Measurements from ENCODE around the gene AQP5. TPM values are rescaled to one million over a fixed set of nuclear protein-coding genes. Genes with fewer than 3 reads are reported as not detected.
"Not testable (repeated sequence)": the region's sequence is repeated elsewhere in the genome, so short reads cannot be mapped to it uniquely, and the experiment has no call there.

The AQP5 gene
- total and polyA plus RNA-seq, 5 donors, result 2.0 to 7.0 (median 3.3) TPM

DNA sequence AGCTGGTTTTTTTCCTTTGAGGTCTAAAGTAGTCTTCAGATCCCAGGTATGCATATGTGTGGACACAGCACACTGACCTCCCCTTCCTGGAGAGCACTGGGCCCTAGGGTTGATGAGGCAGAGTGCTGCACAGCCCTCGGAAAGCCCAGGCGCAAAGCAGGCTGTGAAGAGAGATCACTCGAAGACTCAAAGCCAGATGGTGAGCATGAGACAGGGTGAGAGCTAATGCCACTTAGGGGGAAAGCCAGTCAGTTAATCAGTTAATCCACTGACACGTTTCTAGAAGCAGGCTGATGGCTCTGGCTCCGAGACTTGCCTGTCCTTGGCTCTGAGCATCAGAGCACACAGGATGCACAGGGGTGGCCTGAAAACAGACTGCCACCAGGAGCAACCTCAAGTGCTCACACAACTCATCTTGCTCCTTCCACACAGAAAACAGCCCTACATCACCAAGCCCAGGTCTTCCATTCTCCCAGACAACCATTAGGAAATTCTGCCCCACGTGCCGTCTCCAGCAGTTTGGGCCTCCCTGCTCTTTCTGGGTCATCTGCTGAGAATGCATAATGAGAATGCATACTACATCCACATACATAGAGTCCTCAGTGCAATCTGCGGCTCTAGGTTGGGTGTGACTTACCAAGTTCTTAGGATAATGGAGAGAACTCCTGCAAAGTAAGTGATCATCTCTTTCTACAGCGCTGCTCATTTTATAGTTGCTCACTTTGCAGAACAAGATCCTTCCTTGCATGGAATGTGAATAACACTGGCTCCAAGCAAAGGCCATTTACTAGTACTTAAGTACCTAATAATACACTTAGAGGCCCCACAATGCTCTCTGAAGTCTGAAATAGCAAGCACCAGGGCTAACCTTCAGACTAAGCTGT, 23.0 kb downstream of the AQP5 start:
- H3K4me1 ChIP-seq (ENCODE audit: control insufficient read depth, insufficient read depth, low read length), result peaks cover 3% of the 10 kb centered on the region
- H3K9me3 ChIP-seq (ENCODE audit: control insufficient read depth, low read length), result no peaks in the 10 kb centered on the region
- no peak for DNase-seq
- no peak overlapping the region for H3K27ac ChIP-seq (ENCODE audit: low read length)
- WGBS, result 81% methylated on average over 9 of the region's 9 CpGs
- H3K27me3 ChIP-seq (ENCODE audit: control insufficient read depth, insufficient read depth), result no peaks in the 10 kb centered on the region
- no peak overlapping the region for H3K4me3 ChIP-seq (ENCODE audit: low read length)
- ATAC-seq, result peak in 1 of 2 donors; percentile 21
- intact Hi-C loops (cut with DNase I), result no loop called here

DNA sequence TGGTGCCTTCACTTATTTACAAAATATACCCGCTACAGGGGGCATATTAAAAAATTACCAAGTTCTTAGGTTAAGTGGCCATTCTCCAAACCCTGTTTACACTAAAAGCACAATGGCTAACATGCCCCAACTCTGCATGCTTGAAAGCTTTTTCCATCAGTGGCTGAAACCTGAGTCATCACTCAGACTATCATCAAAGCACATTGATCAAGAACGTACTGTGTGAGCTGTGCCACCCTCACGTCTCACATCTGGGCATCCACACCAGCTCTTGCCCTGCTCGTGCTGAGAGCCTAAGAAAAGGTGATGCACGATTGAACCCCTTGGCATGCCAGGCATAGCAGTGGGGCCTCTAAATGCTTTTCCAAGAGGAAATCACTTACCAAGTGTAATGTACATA, 24.3 kb downstream of the AQP5 start:
- no peak for DNase-seq
- peaks cover 3% of the 10 kb centered on the region for H3K4me1 ChIP-seq (ENCODE audit: control insufficient read depth, insufficient read depth, low read length)
- WGBS, result 92% methylated on average over 5 of the region's 5 CpGs
- H3K27me3 ChIP-seq (ENCODE audit: control insufficient read depth, insufficient read depth), result no peaks in the 10 kb centered on the region
- H3K9me3 ChIP-seq (ENCODE audit: control insufficient read depth, low read length), result no peaks in the 10 kb centered on the region
- ATAC-seq, result no peak
- intact Hi-C loops (cut with DNase I), result no loop called here
- no peak overlapping the region for H3K27ac ChIP-seq (ENCODE audit: low read length)
- no peak overlapping the region for H3K4me3 ChIP-seq (ENCODE audit: low read length)

DNA sequence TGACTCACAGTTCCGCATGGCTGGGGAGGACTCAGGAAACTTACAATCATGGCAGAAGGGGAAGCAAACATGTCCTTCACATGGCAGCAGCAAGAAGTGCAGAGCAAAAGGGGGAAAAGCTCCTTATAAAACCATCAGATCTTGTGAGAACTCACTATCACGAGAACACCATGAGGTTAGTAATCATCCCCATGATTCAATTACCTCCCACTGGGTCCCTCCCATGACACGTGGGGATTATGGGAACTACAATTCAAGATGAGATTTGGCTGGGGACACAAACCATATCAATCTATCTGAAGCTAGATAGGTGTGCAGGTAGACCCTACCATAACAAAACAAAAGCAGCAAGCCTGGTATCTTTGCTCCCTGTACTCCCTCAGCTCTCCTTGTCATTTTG, 24.8 kb downstream of the AQP5 start:
- H3K4me1 ChIP-seq (ENCODE audit: control insufficient read depth, insufficient read depth, low read length); H3K27ac ChIP-seq (ENCODE audit: low read length); H3K27me3 ChIP-seq (ENCODE audit: control insufficient read depth, insufficient read depth); intact Hi-C loops (cut with DNase I); ATAC-seq; H3K4me3 ChIP-seq (ENCODE audit: low read length); H3K9me3 ChIP-seq (ENCODE audit: control insufficient read depth, low read length); DNase-seq: not testable (repeated sequence)
- WGBS, result 89% methylated on average over 3 of the region's 3 CpGs

DNA sequence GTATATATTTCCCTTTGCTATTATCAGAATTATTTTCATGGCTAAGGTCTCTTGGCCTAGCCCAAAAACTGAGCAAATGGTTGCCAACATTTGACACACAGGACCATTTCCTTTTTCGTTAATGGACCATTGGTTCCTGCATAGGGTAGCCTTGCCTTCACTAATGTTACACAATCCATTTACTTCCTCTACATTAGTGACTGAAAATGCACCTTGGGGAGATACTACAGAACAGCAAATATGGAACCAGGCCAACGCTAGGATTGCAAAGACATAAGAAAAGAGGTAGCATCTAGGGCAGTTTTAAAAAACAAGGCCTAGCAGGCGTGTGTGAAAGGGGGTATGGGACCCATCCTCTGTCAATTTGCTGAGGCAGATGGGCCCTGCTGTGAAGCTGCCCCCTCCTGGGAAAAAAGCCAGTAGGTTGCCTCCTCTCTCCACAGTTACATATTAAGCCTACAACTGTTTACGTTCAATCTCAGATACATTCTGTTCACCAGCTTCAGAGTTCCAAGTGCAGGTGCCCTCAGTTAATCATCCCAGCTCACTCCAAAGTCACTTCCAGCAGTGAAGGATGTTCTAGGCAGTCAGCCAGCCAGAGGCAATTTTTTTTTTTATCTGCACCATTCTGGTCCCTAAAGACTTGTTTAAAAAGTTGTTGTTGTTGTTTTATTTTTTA, 26.1 kb downstream of the AQP5 start:
- DNase-seq (no peak), ATAC-seq (no peak)
- intact Hi-C loops (cut with DNase I), result no loop called here
- H3K4me3 ChIP-seq (ENCODE audit: low read length), result no peak overlapping the region
- WGBS, result 75% methylated on average over 4 of the region's 4 CpGs
- no peak overlapping the region for H3K27ac ChIP-seq (ENCODE audit: low read length)
- H3K4me1 ChIP-seq (ENCODE audit: control insufficient read depth, insufficient read depth, low read length), result peaks cover 3% of the 10 kb centered on the region
- H3K27me3 ChIP-seq (ENCODE audit: control insufficient read depth, insufficient read depth), result no peaks in the 10 kb centered on the region
- no peaks in the 10 kb centered on the region for H3K9me3 ChIP-seq (ENCODE audit: control insufficient read depth, low read length)

DNA sequence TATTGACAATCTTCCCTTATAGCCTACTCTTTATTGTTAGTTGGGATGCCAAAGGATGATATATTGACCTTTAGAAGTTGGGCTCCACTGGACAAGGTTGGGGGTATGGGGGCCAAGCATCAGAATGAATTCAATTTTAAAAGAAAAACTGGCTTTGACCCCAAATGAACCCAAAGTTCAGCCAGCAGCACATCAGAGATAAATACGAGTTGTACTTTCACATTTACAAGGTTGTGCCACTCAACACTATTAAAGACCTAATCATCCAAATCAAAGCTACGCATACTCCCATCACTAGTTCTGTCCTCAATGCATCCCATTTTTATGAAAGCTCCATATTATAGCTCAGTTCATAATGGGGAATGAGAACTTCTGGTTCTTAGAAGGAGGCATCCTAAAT, 27.7 kb downstream of the AQP5 start:
- intact Hi-C loops (cut with DNase I); H3K4me1 ChIP-seq (ENCODE audit: control insufficient read depth, insufficient read depth, low read length); H3K9me3 ChIP-seq (ENCODE audit: control insufficient read depth, low read length); H3K27me3 ChIP-seq (ENCODE audit: control insufficient read depth, insufficient read depth); DNase-seq; H3K4me3 ChIP-seq (ENCODE audit: low read length); H3K27ac ChIP-seq (ENCODE audit: low read length); ATAC-seq: not testable (repeated sequence)
- WGBS, result 65% methylated on average over 2 of the region's 2 CpGs

DNA sequence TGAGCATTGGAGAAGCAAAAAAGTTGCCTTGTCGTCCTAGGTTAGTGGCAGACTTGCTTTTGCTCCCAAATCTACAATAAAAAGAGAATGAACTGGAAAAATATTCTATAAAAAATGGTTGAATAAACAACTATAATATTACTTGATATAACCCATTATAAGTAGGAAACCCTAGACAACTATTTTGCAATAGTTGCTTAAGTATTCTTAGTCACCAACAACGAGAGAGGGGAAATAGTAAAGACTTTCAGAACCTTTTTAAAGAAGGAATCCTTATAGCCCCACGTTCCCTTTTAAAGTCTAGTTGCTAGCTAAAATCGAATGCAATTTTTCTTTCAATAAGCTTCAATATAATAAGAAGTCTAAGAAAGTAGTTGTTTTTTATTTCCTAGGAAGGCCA, 28.6 kb downstream of the AQP5 start:
- DNase-seq (no peak), ATAC-seq (no peak)
- H3K4me1 ChIP-seq (ENCODE audit: control insufficient read depth, insufficient read depth, low read length), result no peaks in the 10 kb centered on the region
- no peaks in the 10 kb centered on the region for H3K27me3 ChIP-seq (ENCODE audit: control insufficient read depth, insufficient read depth)
- 83% methylated on average over 4 of the region's 4 CpGs for WGBS
- no peak overlapping the region for H3K4me3 ChIP-seq (ENCODE audit: low read length)
- intact Hi-C loops (cut with DNase I), result no loop called here
- H3K27ac ChIP-seq (ENCODE audit: low read length), result no peak overlapping the region
- no peaks in the 10 kb centered on the region for H3K9me3 ChIP-seq (ENCODE audit: control insufficient read depth, low read length)

DNA sequence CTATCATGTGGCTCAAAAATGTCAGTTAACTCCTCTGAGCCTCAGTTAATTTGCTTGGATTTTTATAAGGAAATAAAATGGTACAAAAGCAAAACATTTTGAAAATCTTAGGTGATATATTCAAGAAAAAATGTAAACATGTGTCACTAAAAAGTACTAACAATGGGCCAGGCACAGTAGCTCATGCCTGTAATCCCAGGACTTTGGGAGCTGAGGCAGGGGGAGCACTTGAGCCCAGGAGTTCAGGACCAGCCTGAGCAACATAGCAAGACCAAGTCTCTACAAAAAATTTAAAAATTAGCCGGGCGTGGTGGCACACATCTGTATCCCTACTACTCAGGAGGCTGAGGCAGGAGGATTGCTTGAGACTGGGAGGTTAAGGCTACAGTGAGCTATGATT, 36.8 kb downstream of the AQP5 start:
- WGBS, result 92% methylated on average over 2 of the region's 2 CpGs
- ATAC-seq (no peak), DNase-seq (no peak)

DNA sequence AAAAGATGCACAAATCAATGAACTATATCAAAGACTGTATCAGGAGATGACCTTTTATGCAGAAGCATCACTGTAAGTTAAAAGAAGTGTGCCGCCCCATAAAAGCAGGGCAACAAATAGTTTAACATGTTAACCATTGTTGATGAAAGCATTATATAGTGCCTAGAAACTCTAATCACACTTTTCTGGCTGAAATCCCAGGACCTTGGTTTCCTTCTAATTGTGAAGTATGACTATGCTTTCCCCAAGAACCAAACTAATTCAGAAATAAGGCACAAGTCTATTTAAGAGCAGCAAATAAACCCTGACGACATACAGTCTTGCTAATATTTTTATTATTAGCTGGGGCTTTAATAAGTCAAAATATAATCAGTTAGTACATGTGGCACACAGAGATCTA, 41.9 kb downstream of the AQP5 start:
- WGBS, result 55% methylated on average over 2 of the region's 2 CpGs

More for the DNA sequence above, 36.8 kb downstream of the AQP5 start:
- Histone ChIP-seq H3K27me3 (ENCODE audit: control insufficient read depth, insufficient read depth) (no peaks in the 10 kb centered on the region), H3K4me1 (ENCODE audit: control insufficient read depth, insufficient read depth, low read length) (no peaks in the 10 kb centered on the region), H3K27ac (ENCODE audit: low read length) (no peak overlapping the region), H3K4me3 (ENCODE audit: low read length) (no peak overlapping the region), H3K9me3 (ENCODE audit: control insufficient read depth, low read length) (no peaks in the 10 kb centered on the region)
- intact Hi-C loops (cut with DNase I), result no loop called here

DNA sequence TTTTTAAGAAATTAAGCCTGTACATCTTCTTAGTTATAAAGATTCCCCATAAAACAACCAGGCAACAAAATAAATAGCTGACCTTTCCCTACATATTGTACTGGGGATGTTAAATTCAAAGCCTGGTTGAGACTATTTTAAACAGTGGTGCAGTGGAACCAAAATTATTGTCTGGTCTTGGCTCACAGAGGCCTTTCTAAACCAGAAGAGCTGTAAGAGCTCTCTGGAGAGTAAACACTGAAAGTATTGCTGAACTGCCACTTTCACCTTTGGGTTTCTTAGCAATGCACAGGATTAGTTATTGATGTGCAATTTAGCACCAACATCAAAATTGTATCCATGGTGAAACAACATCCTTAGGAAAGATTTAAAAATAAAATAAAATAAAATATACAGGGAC, 43.0 kb downstream of the AQP5 start:
- Histone ChIP-seq H3K27ac (ENCODE audit: low read length) (no peak overlapping the region), H3K9me3 (ENCODE audit: control insufficient read depth, low read length) (no peaks in the 10 kb centered on the region), H3K27me3 (ENCODE audit: control insufficient read depth, insufficient read depth) (no peaks in the 10 kb centered on the region), H3K4me1 (ENCODE audit: control insufficient read depth, insufficient read depth, low read length) (peaks cover 2% of the 10 kb centered on the region), H3K4me3 (ENCODE audit: low read length) (no peak overlapping the region)
- no peak for ATAC-seq
- no peak for DNase-seq
- intact Hi-C loops (cut with DNase I), result no loop called here

More for the DNA sequence above, 41.9 kb downstream of the AQP5 start:
- Histone ChIP-seq H3K4me1 (ENCODE audit: control insufficient read depth, insufficient read depth, low read length) (peaks cover 2% of the 10 kb centered on the region), H3K4me3 (ENCODE audit: low read length) (no peak overlapping the region), H3K27me3 (ENCODE audit: control insufficient read depth, insufficient read depth) (no peaks in the 10 kb centered on the region), H3K9me3 (ENCODE audit: control insufficient read depth, low read length) (no peaks in the 10 kb centered on the region), H3K27ac (ENCODE audit: low read length) (no peak overlapping the region)
- DNase-seq, result no peak
- intact Hi-C loops (cut with DNase I), result no loop called here
- ATAC-seq, result no peak

DNA sequence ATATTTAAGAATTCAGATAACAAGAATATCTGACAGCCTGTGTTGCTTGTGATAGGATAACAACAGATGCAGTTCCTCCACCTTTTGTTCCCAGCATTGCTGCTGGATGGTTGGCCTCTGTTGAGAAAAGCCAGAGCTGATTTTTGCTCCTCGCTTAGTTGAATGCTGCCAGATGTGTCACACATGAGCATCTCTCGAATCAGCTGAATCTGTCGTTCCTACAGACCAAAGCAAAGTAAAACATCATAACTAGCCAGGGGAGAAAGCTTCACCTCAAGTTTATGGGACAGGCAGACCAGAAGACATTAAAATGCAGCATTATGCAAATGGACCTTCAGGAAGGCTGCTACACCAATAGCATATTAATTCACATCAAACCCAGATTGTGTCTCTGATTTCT, 43.5 kb downstream of the AQP5 start:
- no peak for DNase-seq
- WGBS, result 66% methylated on average over 3 of the region's 3 CpGs
- no peak overlapping the region for H3K4me3 ChIP-seq (ENCODE audit: low read length)
- no peak for ATAC-seq
- peaks cover 2% of the 10 kb centered on the region for H3K4me1 ChIP-seq (ENCODE audit: control insufficient read depth, insufficient read depth, low read length)
- no peak overlapping the region for H3K27ac ChIP-seq (ENCODE audit: low read length)
- intact Hi-C loops (cut with DNase I), result no loop called here
- H3K27me3 ChIP-seq (ENCODE audit: control insufficient read depth, insufficient read depth), result no peaks in the 10 kb centered on the region
- no peaks in the 10 kb centered on the region for H3K9me3 ChIP-seq (ENCODE audit: control insufficient read depth, low read length)

DNA sequence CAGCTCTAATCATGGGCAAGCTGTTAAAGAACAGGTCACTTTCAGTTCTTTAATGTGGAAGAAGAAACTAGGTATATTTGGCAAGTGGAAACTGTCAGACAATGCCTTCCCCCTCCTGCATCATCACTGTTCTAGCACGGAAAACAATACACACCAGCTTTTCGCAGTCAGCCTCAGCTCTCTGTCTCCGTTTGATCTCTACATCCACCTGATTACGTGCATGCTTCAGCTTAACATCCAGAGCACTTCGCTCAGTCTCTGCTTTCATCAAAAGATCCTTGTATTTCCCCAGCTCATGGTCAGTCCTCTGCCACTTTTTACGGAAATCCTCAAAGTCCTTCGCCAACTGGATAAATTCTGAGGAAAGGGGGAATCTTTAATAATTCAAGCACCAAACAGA, 44.6 kb downstream of the AQP5 start:
- H3K4me1 ChIP-seq (ENCODE audit: control insufficient read depth, insufficient read depth, low read length), result peaks cover 2% of the 10 kb centered on the region
- no peak overlapping the region for H3K27ac ChIP-seq (ENCODE audit: low read length)
- WGBS, result 96% methylated on average over 7 of the region's 7 CpGs
- no peak for ATAC-seq
- no peaks in the 10 kb centered on the region for H3K27me3 ChIP-seq (ENCODE audit: control insufficient read depth, insufficient read depth)
- no peaks in the 10 kb centered on the region for H3K9me3 ChIP-seq (ENCODE audit: control insufficient read depth, low read length)
- H3K4me3 ChIP-seq (ENCODE audit: low read length), result no peak overlapping the region
- intact Hi-C loops (cut with DNase I), result no loop called here
- DNase-seq, result no peak

All from right cardiac atrium (tissue), 5 donors.